SJSA1 (cell line): ENCODE measurements around the gene OR10H2. TPM values are rescaled to one million over a fixed set of nuclear protein-coding genes. Genes with fewer than 3 reads are reported as not detected.
"Not testable (repeated sequence)": the region's sequence is repeated elsewhere in the genome, so short reads cannot be mapped to it uniquely, and the experiment has no call there.

ENCODE experiments used
- DNase-seq, 2 experiments: peaks; one replicate each; pipeline ENCODE4 v3.0.0-alpha.2; 2015 to 2020; ENCODE audit warnings: low spot score in 2 of 2, low read depth in 1 of 2
- H3K27ac ChIP-seq: fragments of 250-450 bp; sonication (Bioruptor Pico); 2 replicates; pipeline ENCODE4 v1.5.1; 2020; ENCODE audit warnings: mild to moderate bottlenecking, moderate library complexity
- H3K27me3 ChIP-seq: fragments of 250-450 bp; sonication (Bioruptor Pico); replicated peaks from 2 replicates; pipeline ENCODE4 v1.5.1; 2020; ENCODE audit warnings: mild to moderate bottlenecking, moderate library complexity
- H3K36me3 ChIP-seq: fragments of 250-450 bp; sonication (Bioruptor Pico); 2 replicates; pipeline ENCODE4 v1.5.1; 2020; ENCODE audit warnings: mild to moderate bottlenecking
- H3K4me1 ChIP-seq: fragments of 250-450 bp; sonication (Bioruptor Pico); replicated peaks from 2 replicates; pipeline ENCODE4 v1.6.1; 2021; ENCODE audit warnings: mild to moderate bottlenecking
- H3K4me3 ChIP-seq: fragments of 250-450 bp; sonication (Bioruptor Pico); 2 replicates; pipeline ENCODE4 v1.5.1; 2020; ENCODE audit warnings: mild to moderate bottlenecking
- H3K9me3 ChIP-seq: fragments of 250-450 bp; sonication (Bioruptor Pico); replicated peaks from 2 replicates; pipeline ENCODE4 v1.5.1; 2020; ENCODE audit warnings: mild to moderate bottlenecking
- total RNA-seq: library from RNA; depleted of rRNA; stranded (reverse); fragments of >200 nt; shearing (Covaris generic); gene quantifications from 2 replicates; pipeline ENCODE4 v1.2.3, GENCODE V29; 2014

The OR10H2 gene
- total RNA-seq, 1 experiment from 2014 or later = not detected

DNA sequence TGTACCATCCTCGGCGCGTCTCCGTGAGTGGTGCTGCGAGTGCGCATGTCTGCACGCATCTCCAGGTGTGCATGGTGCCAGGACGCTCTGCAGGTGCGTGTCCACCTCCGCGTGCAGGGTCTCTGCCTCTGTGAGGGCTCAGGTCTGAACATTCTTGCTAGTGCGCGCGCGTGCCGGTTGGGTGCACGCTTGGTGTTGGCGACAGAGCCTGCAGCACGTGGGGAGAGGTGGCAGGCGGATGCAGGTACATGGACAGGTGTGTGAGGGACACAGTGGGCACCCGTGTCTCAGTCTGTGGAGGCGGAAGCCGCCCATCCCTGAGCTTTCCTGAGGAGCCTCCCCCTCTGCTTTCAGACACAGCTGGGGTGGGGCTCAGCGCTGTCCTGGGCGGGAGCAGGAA, 4.9 kb upstream of the OR10H2 start:
- H3K4me1 ChIP-seq = no peaks in the 10 kb centered on the region
- H3K27ac ChIP-seq = no peak overlapping the region
- no peaks in the 10 kb centered on the region for H3K9me3 ChIP-seq
- H3K36me3 ChIP-seq = no peaks in the 10 kb centered on the region
- H3K4me3 ChIP-seq = no peak overlapping the region
- no peak for DNase-seq
- H3K27me3 ChIP-seq = peaks cover 4% of the 10 kb centered on the region; the same call in 1 of the 2 replicates

DNA sequence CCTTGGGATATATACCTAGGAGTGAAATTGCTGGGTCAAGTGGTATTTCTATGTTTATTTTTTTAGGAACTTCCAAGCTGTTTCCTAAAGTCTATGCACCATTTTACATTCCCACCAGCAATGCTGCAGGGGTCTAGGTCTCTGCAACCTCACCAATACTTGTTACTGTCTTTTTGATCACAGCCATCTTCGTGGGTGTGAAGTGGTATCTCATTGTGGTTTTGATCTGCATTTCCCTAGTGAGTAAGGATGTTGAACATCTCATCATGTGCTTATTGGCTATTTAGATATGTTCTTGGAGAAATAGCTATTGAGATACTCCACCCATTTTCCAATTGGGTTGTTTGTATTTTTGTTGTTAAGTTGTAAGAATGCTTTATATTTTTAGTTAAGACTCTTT, 2.7 kb downstream of the OR10H2 start:
- H3K4me1 ChIP-seq = no peaks in the 10 kb centered on the region
- DNase-seq = no peak
- H3K27ac ChIP-seq = no peak overlapping the region
- H3K4me3 ChIP-seq = no peak overlapping the region
- H3K27me3 ChIP-seq = no peaks in the 10 kb centered on the region
- H3K9me3 ChIP-seq = no peaks in the 10 kb centered on the region
- H3K36me3 ChIP-seq = no peaks in the 10 kb centered on the region

DNA sequence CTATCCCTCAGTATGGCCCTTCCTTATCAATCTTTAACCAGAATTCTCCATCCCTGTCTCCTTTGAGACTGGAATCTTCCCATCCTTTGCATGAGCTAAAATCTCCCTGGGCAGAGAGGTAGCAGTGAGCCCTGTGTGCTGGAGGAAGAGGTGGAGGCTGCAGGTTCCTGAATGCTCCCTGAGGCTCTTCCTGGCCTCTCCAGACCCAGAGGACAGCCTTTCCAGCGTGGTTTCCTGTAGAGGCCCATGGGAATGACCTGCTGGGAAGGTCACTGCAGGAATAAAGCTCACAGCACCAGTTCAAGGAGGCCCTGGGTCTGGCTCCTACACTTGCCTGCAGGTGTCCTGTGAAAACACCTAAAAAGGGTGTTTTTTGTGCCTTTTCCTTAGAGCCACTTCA, 4.6 kb downstream of the OR10H2 start:
- DNase-seq = no peak
- H3K36me3 ChIP-seq = no peaks in the 10 kb centered on the region
- H3K4me1 ChIP-seq = no peaks in the 10 kb centered on the region
- no peak overlapping the region for H3K27ac ChIP-seq
- no peak overlapping the region for H3K4me3 ChIP-seq
- no peaks in the 10 kb centered on the region for H3K9me3 ChIP-seq
- no peaks in the 10 kb centered on the region for H3K27me3 ChIP-seq

DNA sequence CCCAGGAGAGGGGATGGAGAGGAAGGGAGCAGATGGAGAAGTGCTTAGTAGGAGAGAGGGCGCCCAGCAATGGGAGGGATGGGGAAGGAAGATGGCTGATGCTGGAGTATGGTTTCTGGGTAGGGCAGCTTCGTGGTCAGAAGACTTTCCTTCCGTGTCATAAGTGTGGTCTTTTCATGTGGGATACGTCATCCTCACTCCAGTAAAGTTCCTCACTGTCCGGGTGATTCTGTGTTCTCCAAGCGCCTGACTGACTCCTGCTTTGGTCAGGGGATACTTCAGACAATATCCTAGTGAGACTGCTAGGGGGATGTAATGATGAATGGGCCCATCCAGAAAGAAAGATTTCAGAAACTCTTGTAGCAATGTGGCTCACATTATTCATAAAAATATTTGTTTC, 6.1 kb downstream of the OR10H2 start:
- H3K4me3 ChIP-seq = no peak overlapping the region
- H3K27ac ChIP-seq = no peak overlapping the region
- no peaks in the 10 kb centered on the region for H3K36me3 ChIP-seq
- DNase-seq = no peak
- no peaks in the 10 kb centered on the region for H3K9me3 ChIP-seq
- no peaks in the 10 kb centered on the region for H3K27me3 ChIP-seq
- no peaks in the 10 kb centered on the region for H3K4me1 ChIP-seq

- Histone ChIP-seq H3K4me1 (no peaks in the 10 kb centered on the region), H3K36me3 (no peaks in the 10 kb centered on the region), H3K4me3 (no peak within 1 kb of the TSS), H3K9me3 (no peaks in the 10 kb centered on the region), H3K27ac (no peak within 1 kb of the TSS), H3K27me3 (no peaks in the 10 kb centered on the region)
- DNase-seq = no peak
These were observed 9.9 kb downstream of the OR10H2 start, which contains the start of gene OR10H3 for GRCh38 chr19:15737722-15738121. Gene OR10H3, plus strand, starts transcription at chr19:15737985. Its CDS starts 3,408 bp downstream, at chr19:15741393.

- H3K4me3 ChIP-seq = no peak overlapping the region
- H3K4me1 ChIP-seq = no peaks in the 10 kb centered on the region
- H3K27me3 ChIP-seq = no peaks in the 10 kb centered on the region
- H3K36me3 ChIP-seq = no peaks in the 10 kb centered on the region
- no peaks in the 10 kb centered on the region for H3K9me3 ChIP-seq
- no peak overlapping the region for H3K27ac ChIP-seq
- DNase-seq = no peak
These were observed 13.0 kb downstream of the OR10H2 start for GRCh38 chr19:15740785-15741184.

GRCh38 chr19:15748239-15748638, 20.4 kb downstream of the OR10H2 start:
- no peak for DNase-seq
- no peak overlapping the region for H3K27ac ChIP-seq
- H3K27me3 ChIP-seq = peaks cover 9% of the 10 kb centered on the region; the same call in 1 of the 2 replicates
- H3K4me1 ChIP-seq = no peaks in the 10 kb centered on the region
- no peak overlapping the region for H3K4me3 ChIP-seq
- no peaks in the 10 kb centered on the region for H3K36me3 ChIP-seq
- no peaks in the 10 kb centered on the region for H3K9me3 ChIP-seq

GRCh38 chr19:15758379-15758778, 30.6 kb downstream of the OR10H2 start:
- Histone ChIP-seq H3K36me3 (no peaks in the 10 kb centered on the region), H3K4me1 (no peaks in the 10 kb centered on the region), H3K27ac (no peak overlapping the region), H3K27me3 (no peaks in the 10 kb centered on the region), H3K9me3 (no peaks in the 10 kb centered on the region), H3K4me3 (no peak overlapping the region)
- no peak for DNase-seq

- Histone ChIP-seq H3K27ac (no peak overlapping the region), H3K4me3 (no peak overlapping the region), H3K4me1 (no peaks in the 10 kb centered on the region), H3K27me3 (0 out of 2 replicates have a peak, but pooled peaks cover under 1% of the 10 kb centered on the region), H3K36me3 (no peaks in the 10 kb centered on the region), H3K9me3 (no peaks in the 10 kb centered on the region)
- no peak for DNase-seq
These were observed 32.2 kb downstream of the OR10H2 start for GRCh38 chr19:15759962-15760565.

- DNase-seq = no peak
- no peak overlapping the region for H3K4me3 ChIP-seq
- no peaks in the 10 kb centered on the region for H3K9me3 ChIP-seq
- no peak overlapping the region for H3K27ac ChIP-seq
- H3K27me3 ChIP-seq = 0 out of 2 replicates have a peak, but pooled peaks cover 3% of the 10 kb centered on the region
- no peaks in the 10 kb centered on the region for H3K4me1 ChIP-seq
- H3K36me3 ChIP-seq = no peaks in the 10 kb centered on the region
These were observed 41.8 kb downstream of the OR10H2 start for GRCh38 chr19:15769586-15769985.

DNA sequence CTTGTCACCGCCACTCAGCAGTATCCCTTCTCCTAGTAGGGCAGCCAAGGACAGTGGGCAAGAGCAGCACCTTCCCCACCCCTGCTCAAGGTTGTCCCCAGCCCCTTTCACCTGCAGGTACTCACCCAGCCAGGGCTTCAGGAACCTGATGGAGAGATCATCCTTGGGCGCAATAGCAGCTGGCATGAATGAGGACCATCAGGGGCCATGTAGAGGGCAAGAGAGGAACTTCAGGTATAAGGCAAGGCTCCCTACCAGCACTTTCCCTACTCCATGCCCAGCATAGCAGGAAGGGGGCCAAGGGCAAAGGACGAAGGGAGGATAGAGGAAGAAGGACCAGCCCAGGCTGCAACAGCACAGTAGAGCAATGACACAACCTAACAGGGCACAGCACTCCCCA, 46.3 kb downstream of the OR10H2 start:
- not testable (repeated sequence) for H3K36me3 ChIP-seq, H3K4me3 ChIP-seq, H3K9me3 ChIP-seq, H3K4me1 ChIP-seq, H3K27me3 ChIP-seq, H3K27ac ChIP-seq
- DNase-seq = peak in 1 of 2 experiments; percentile 28

DNA sequence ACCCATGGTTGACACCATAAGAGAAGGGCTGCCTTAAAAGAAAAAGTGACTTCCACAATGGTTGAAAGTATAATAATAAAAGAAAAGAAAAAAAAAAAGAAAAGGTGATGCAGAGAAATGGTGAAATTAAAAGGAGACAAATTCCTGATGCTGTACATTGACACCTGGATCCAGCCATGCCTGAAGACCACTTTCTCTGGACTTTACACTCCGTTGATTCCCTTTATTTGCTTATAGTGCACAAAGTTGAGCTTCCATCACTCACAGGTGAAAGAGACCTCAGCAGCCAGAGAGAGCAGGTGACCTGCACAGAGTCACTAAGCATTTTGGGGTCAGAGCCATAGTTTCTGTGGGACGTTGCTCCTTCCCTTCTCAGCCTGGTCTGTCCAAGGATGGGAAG, 47.4 kb downstream of the OR10H2 start:
- no peak for DNase-seq
- Histone ChIP-seq H3K4me3 (no peak overlapping the region), H3K27me3 (no peaks in the 10 kb centered on the region), H3K4me1 (no peaks in the 10 kb centered on the region), H3K27ac (no peak overlapping the region), H3K9me3 (no peaks in the 10 kb centered on the region), H3K36me3 (no peaks in the 10 kb centered on the region)

GRCh38 chr19:15776264-15776663, 48.4 kb downstream of the OR10H2 start:
- H3K4me1 ChIP-seq = no peaks in the 10 kb centered on the region
- no peak for DNase-seq
- H3K27me3 ChIP-seq = no peaks in the 10 kb centered on the region
- H3K9me3 ChIP-seq = no peaks in the 10 kb centered on the region
- no peak overlapping the region for H3K27ac ChIP-seq
- H3K36me3 ChIP-seq = no peaks in the 10 kb centered on the region
- H3K4me3 ChIP-seq = no peak overlapping the region

DNA sequence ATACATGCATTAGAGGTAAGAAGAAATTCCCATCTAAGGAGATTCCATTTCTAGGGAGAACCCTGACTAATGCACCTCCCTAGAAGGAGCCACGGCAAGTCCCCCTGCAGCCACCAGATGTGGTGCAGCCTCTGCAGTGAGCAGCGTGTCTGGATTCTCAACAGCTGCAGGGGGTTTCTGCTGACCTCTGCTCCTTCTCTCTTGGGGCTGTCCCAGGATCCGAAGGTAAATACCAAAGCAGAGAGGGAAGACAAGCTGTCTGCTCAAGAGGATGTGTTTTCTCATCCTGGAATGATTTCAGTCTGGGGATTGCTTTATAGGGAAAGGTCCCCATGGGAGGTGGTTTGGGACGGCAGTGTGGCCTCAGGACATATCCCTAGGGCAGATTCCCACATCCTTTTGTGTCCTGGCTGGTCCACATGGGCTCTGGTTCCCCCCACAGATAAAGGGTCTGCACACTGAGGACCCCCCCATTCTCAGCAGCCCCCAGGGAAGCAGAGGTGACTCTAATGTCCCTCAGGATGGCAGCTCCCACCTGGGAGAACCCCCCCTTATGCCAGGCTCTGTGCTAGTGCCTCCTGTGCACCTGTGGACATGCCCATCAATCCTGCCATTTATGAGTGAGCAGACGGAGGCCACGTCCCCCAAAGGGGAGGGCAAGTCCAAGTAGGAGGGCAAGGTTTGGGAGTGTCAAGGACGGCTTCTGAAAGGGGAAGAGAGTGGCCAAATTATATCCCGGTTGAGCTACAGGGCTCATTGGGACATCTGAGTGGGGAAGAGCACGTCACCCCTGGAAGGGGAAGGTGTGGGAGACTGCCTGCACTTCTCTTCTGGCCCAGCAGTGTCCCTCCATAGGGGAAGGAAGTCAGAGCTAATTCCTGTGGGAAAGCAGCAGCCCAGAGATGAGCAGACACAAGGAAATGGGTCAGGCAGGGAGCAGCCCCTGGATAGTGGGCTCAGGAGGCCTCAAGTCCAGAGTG, 49.5 kb downstream of the OR10H2 start:
- no peaks in the 10 kb centered on the region for H3K36me3 ChIP-seq

More for the DNA sequence above, 49.5 kb downstream of the OR10H2 start:
- H3K4me1 ChIP-seq = no peaks in the 10 kb centered on the region
- no peaks in the 10 kb centered on the region for H3K9me3 ChIP-seq
- H3K27ac ChIP-seq = no peak overlapping the region
- DNase-seq = no peak
- no peaks in the 10 kb centered on the region for H3K27me3 ChIP-seq
- H3K4me3 ChIP-seq = no peak overlapping the region
